ENCODE measurements around the gene ALDH3B2. TPM values are rescaled to one million over a fixed set of nuclear protein-coding genes. Genes with fewer than 3 reads are reported as not detected.
A peak's percentile ranks its signal among the peaks of the same experiment; 100 is the strongest.
"Not testable (repeated sequence)": the region's sequence is repeated elsewhere in the genome, so short reads cannot be mapped to it uniquely, and the experiment has no call there.

Gene ALDH3B2
- total RNA-seq, 4 donors from 2014 or later, result 62.6 to 181 (median 120) TPM

- Histone ChIP-seq H3K27me3 (peaks cover 0 to 21% (median 0%) of the 10 kb centered on the region in 4 donors), H3K4me3 (peak overlapping the region in 3 of 4 donors; percentile 9 to 18 (median 17))
- DNase-seq, result no peak
Observed at GRCh38 chr11:67694875-67695555, 20.6 kb upstream of the ALDH3B2 start.

GRCh38 chr11:67691149-67691548 is 16.7 kb upstream of the ALDH3B2 start:
- TF ChIP-seq POLR2A (IDR thresholded peaks at IDR 0.05) (no peak), CTCF (IDR thresholded peaks at IDR 0.05) (peak in 1 of 6 experiments; percentile 26)
- intact Hi-C loops (cut with DNase I), result no loop called here

More at GRCh38 chr11:67694875-67695555, 20.6 kb upstream of the ALDH3B2 start:
- Histone ChIP-seq H3K4me1 (peaks cover 0 to 31% (median 3%) of the 10 kb centered on the region in 3 donors), H3K36me3 (no peaks in the 10 kb centered on the region), H3K9me3 (no peaks in the 10 kb centered on the region), H3K27ac (no peak overlapping the region)
- no peak for TF ChIP-seq POLR2A (IDR thresholded peaks at IDR 0.05)
- no peak for TF ChIP-seq CTCF (IDR thresholded peaks at IDR 0.05)
- 61 to 80% methylated on average over 21 to 24 of the region's 28 CpGs for WGBS, 2 donors
- intact Hi-C loops (cut with DNase I), result no loop called here

GRCh38 chr11:67689178-67689577 is 14.8 kb upstream of the ALDH3B2 start:
- DNase-seq, result no peak
- no peak for TF ChIP-seq CTCF (IDR thresholded peaks at IDR 0.05)
- no peak for TF ChIP-seq POLR2A (IDR thresholded peaks at IDR 0.05)
- no peak overlapping the region for H3K27ac ChIP-seq
- intact Hi-C loops (cut with DNase I), result no loop called here
- peaks cover 0 to 12% (median 0%) of the 10 kb centered on the region in 4 donors for H3K27me3 ChIP-seq
- 83 to 87% methylated on average over 4 of the region's 4 CpGs for WGBS, 2 donors
- H3K4me1 ChIP-seq, result no peaks in the 10 kb centered on the region
- no peaks in the 10 kb centered on the region for H3K9me3 ChIP-seq
- H3K36me3 ChIP-seq, result no peaks in the 10 kb centered on the region
- H3K4me3 ChIP-seq, result no peak overlapping the region

More at GRCh38 chr11:67691149-67691548, 16.7 kb upstream of the ALDH3B2 start:
- Histone ChIP-seq H3K27ac (no peak overlapping the region), H3K27me3 (peaks cover 0 to 19% (median 0%) of the 10 kb centered on the region in 4 donors), H3K36me3 (no peaks in the 10 kb centered on the region), H3K4me3 (no peak overlapping the region), H3K9me3 (no peaks in the 10 kb centered on the region), H3K4me1 (peaks cover 0 to 16% (median 0%) of the 10 kb centered on the region in 3 donors)
- DNase-seq, result no peak
- 48 to 50% methylated on average over 2 of the region's 2 CpGs for WGBS, 2 donors

GRCh38 chr11:67687986-67688385 is 13.6 kb upstream of the ALDH3B2 start:
- no peak overlapping the region for H3K4me3 ChIP-seq
- no peak for DNase-seq
- intact Hi-C loops (cut with DNase I), result no loop called here
- no peaks in the 10 kb centered on the region for H3K9me3 ChIP-seq
- peaks cover 0 to 8% (median 0%) of the 10 kb centered on the region in 3 donors for H3K4me1 ChIP-seq
- H3K36me3 ChIP-seq, result no peaks in the 10 kb centered on the region
- no peak overlapping the region for H3K27ac ChIP-seq
- H3K27me3 ChIP-seq, result peaks cover 0 to 12% (median 0%) of the 10 kb centered on the region in 4 donors
- 86 to 92% methylated on average over 2 of the region's 2 CpGs for WGBS, 2 donors
- TF ChIP-seq POLR2A (IDR thresholded peaks at IDR 0.05), result no peak
- TF ChIP-seq CTCF (IDR thresholded peaks at IDR 0.05), result no peak

GRCh38 chr11:67685641-67686332 is 11.4 kb upstream of the ALDH3B2 start:
- Histone ChIP-seq H3K27me3 (peaks cover 0 to 12% (median 0%) of the 10 kb centered on the region in 4 donors), H3K4me1 (peaks cover 0 to 30% (median 7%) of the 10 kb centered on the region in 3 donors)
- intact Hi-C loops (cut with DNase I); H3K4me3 ChIP-seq; H3K27ac ChIP-seq; H3K36me3 ChIP-seq; DNase-seq; H3K9me3 ChIP-seq: not testable (repeated sequence)
- WGBS, 2 donors, result 52 to 58% methylated on average over 8 of the region's 8 CpGs

- intact Hi-C loops (cut with DNase I); H3K27me3 ChIP-seq; H3K4me3 ChIP-seq; H3K36me3 ChIP-seq; DNase-seq; H3K9me3 ChIP-seq: not testable (repeated sequence)
- peak overlapping the region; percentile 13 to 73 (median 56) for H3K27ac ChIP-seq
- WGBS, 2 donors, result 55 to 60% methylated on average over 14 of the region's 14 CpGs
- peaks cover 0 to 33% (median 7%) of the 10 kb centered on the region in 3 donors for H3K4me1 ChIP-seq
Observed at GRCh38 chr11:67682126-67683034, 8.0 kb upstream of the ALDH3B2 start.
